Measurements from ENCODE around the gene SPATA9. TPM values are rescaled to one million over a fixed set of nuclear protein-coding genes. Genes with fewer than 3 reads are reported as not detected.

Gene SPATA9
- total RNA-seq, 1 experiment from 2014 or later, result not detected

DNA sequence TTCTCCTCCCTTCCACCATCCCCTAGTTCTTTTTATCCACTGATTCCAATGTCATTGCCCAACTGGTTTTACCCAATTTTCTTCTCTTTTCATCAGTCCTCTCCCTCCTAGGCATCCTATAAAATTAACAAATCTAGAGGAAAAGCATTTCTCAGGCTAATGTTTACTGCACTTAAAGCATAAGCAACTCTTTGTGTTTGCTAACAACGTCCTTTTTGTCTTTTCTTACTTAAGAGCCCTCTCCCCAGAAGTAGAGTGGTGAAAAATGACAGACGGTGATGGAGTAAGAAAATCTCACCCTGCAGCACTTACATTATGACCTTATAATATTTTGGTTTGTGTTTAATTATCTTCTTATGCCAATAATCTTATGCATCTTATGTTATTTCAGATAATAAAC is 1.6 kb upstream of the SPATA9 start:
- DNase-seq (ENCODE audit: low read depth, low spot score) (no peak), ATAC-seq (no peak)
- no peak overlapping the region for H3K4me2 ChIP-seq (ENCODE audit: low read length)
- H3K4me3 ChIP-seq (replicated peaks in 1 of 2; ENCODE audit: low read depth in 1 of 2, low read length in 2 of 2), result no peak overlapping the region
- ChIA-PET CTCF (no interaction called here), POLR2A (no interaction called here), RAD21 (ENCODE audit: low non-redundant PET in 1 of 2, low total read pairs in 2 of 2, uncharacterized antibody in 2 of 2, unreplicated experiment in 2 of 2) (no interaction called here)
- no peaks in the 10 kb centered on the region for H3K36me3 ChIP-seq (ENCODE audit: control insufficient read depth in 1 of 2, insufficient read depth in 2 of 2, low read length in 2 of 2)
- no peaks in the 10 kb centered on the region for H3K4me1 ChIP-seq (ENCODE audit: control insufficient read depth in 1 of 2, insufficient read depth in 2 of 2, low read length in 2 of 2)
- H3K27ac ChIP-seq (ENCODE audit: low read depth, low read length), result no peak overlapping the region
- BruUV-seq (replicated peaks), result no TSS peak
- H3K9me3 ChIP-seq (ENCODE audit: control insufficient read depth in 1 of 2, insufficient read depth in 1 of 2, low read depth in 1 of 2, low read length in 2 of 2), result no peaks in the 10 kb centered on the region
- no peaks in the 10 kb centered on the region for H3K27me3 ChIP-seq (ENCODE audit: insufficient read depth, low read length)
- no peaks in the 10 kb centered on the region for H3K79me2 ChIP-seq (ENCODE audit: insufficient read depth, low read length)
- no peak overlapping the region for H2AFZ ChIP-seq (ENCODE audit: low read depth, low read length, poor library complexity, severe bottlenecking)
- H3K9me2 ChIP-seq (ENCODE audit: insufficient read depth), result no peaks in the 10 kb centered on the region
- no peak overlapping the region for H3K9ac ChIP-seq (ENCODE audit: low read length)
- TF ChIP-seq TCF7L2 (IDR thresholded peaks at IDR 0.05; ENCODE audit: borderline replicate concordance, extremely low read depth, insufficient read depth, insufficient read length), result no peak
- TF ChIP-seq EGR1 (IDR thresholded peaks at IDR 0.05; ENCODE audit: low read depth), result no peak
- no peak for TF ChIP-seq SP1 (IDR thresholded peaks at IDR 0.05; ENCODE audit: low read depth)
- TF ChIP-seq POLR2AphosphoS5 (IDR thresholded peaks at IDR 0.05; ENCODE audit: low read depth, low read length), result no peak
- no peak for TF ChIP-seq EZH2 (IDR thresholded peaks at IDR 0.05)
- TF ChIP-seq ATF3 (IDR thresholded peaks at IDR 0.05), result no peak
- TF ChIP-seq SRF (IDR thresholded peaks at IDR 0.05; ENCODE audit: low read depth), result no peak
- no peak for TF ChIP-seq CTCF (IDR thresholded peaks at IDR 0.05 in 2 of 3, conservative IDR thresholded peaks at IDR 0.05 in 1 of 3; ENCODE audit: borderline replicate concordance in 1 of 3, insufficient read depth in 1 of 3, low read depth in 2 of 3, low read length in 2 of 3)
- no peak for TF ChIP-seq MAX (IDR thresholded peaks at IDR 0.05)
- TF ChIP-seq RAD21 (IDR thresholded peaks at IDR 0.05; ENCODE audit: low read depth), result no peak
- no peak for TF ChIP-seq ZBTB33 (IDR thresholded peaks at IDR 0.05; ENCODE audit: extremely low read depth, insufficient replicate concordance, low read length)
- TF ChIP-seq EZH2phosphoT487 (IDR thresholded peaks at IDR 0.05; ENCODE audit: borderline replicate concordance), result no peak
- intact Hi-C loops (cut with micrococcal nuclease), result no loop called here
- H4K20me1 ChIP-seq (ENCODE audit: insufficient read depth), result no peaks in the 10 kb centered on the region

Measured in HCT116 (cell line).